Fibroblast of the aortic adventitia (primary cell): ENCODE data around the gene UNKL. TPM values are rescaled to one million over a fixed set of nuclear protein-coding genes. Genes with fewer than 3 reads are reported as not detected.

Experiments
- DNase-seq: peaks from one replicate; pipeline ENCODE4 v3.0.0-alpha.2; 2010; ENCODE audit warnings: low read depth
- H3K4me3 ChIP-seq: 2 replicates; pipeline ENCODE4 v1.5.1; 2011; ENCODE audit warnings: low read depth, mild to moderate bottlenecking, control low read depth, low read length, moderate library complexity
- total RNA-seq: library from RNA; depleted of rRNA; stranded (reverse); fragments of >200 nt; gene quantifications from 2 replicates; pipeline ENCODE4 v1.2.3, GENCODE V29; 2012; ENCODE audit warnings: low replicate concordance
- TF ChIP-seq, protein P1 (sequence below): IDR thresholded peaks from 2 replicates; pipeline ENCODE4 v1.5.1; 2011; ENCODE audit warnings: mild to moderate bottlenecking, low read length, control low read depth, inconsistent platforms; ENCODE audit not compliant: insufficient read depth

The UNKL gene
- total RNA-seq, 1 donor, result 11.5 TPM

DNA sequence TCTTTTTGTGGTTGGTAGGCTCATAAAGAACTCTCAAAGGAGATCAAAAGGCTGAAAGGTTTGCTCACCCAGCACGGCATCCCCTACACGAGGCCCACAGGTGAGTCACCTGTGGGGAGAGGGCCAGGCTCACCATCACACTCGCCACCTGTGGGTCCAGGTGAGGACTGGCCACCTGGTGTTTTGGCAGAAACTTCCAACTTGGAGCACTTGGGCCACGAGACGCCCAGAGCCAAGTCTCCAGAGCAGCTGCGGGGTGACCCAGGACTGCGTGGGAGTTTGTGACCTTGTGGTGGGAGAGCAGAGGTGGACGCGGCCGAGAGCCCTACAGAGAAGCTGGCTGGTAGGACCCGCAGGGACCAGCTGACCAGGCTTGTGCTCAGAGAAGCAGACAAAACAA, 51.7 kb downstream of the UNKL start:
- TF ChIP-seq, protein P1, sequence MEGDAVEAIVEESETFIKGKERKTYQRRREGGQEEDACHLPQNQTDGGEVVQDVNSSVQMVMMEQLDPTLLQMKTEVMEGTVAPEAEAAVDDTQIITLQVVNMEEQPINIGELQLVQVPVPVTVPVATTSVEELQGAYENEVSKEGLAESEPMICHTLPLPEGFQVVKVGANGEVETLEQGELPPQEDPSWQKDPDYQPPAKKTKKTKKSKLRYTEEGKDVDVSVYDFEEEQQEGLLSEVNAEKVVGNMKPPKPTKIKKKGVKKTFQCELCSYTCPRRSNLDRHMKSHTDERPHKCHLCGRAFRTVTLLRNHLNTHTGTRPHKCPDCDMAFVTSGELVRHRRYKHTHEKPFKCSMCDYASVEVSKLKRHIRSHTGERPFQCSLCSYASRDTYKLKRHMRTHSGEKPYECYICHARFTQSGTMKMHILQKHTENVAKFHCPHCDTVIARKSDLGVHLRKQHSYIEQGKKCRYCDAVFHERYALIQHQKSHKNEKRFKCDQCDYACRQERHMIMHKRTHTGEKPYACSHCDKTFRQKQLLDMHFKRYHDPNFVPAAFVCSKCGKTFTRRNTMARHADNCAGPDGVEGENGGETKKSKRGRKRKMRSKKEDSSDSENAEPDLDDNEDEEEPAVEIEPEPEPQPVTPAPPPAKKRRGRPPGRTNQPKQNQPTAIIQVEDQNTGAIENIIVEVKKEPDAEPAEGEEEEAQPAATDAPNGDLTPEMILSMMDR, result no peak
- no peak overlapping the region for H3K4me3 ChIP-seq
- DNase-seq, result no peak

DNA sequence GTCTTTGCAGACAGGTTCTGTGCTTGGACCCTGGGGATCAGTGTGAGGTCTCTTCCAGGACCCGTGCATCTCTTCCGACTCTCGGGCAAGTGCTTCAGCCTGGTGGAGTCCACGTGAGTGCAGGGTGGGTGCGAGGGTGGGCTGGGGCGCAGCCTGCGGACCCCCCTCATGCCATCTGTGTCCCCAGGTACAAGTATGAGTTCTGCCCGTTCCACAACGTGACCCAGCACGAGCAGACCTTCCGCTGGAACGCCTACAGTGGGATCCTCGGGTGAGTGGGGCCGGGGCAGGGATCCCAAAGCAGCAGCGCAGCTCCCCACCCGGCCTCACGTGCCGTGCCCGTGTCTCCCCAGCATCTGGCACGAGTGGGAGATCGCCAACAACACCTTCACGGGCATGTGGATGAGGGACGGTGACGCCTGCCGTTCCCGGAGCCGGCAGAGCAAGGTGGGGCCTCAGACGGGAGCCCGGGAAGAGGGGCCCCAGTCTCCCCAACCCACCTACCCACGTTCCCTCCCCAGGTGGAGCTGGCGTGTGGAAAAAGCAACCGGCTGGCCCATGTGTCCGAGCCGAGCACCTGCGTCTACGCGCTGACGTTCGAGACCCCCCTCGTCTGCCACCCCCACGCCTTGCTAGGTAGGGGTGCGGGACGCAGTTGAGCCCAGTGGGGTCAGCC, 52.7 kb downstream of the UNKL start:
- H3K4me3 ChIP-seq, result no peak overlapping the region
- TF ChIP-seq, protein P1, result no peak
- no peak for DNase-seq

DNA sequence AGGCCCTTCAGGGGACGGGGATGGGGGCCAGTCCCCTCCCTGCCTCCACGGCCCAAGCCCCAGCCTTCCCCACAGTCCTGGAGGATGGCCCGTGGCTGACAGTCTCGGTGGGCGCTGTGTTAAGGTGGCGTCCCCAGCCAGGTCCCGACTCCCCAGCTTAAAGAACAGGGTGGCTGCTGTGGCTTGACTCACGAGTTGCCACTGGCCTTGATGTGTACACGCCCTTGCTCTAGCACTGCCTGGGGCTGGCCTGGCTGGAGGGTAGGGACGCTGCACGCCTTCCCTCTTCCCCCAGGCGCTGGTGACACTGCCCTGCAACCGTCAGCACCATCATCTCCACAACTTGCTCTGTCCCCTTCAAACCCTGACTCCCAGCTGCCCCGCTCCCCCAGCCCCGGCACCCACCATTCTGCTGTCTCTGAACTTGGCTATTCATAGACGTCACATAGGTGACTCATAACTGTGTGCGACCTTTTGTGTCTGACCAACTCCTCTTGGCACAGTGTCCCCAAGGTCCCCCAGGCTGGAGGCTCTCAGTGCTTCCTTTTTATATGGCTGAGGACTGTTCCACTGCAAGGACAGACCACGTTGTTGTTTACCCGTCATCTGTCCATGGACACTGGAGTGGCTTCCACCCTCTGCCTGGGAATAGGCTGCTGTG, 56.5 kb downstream of the UNKL start:
- no peak for DNase-seq
- TF ChIP-seq, protein P1, result no peak
- no peak overlapping the region for H3K4me3 ChIP-seq

DNA sequence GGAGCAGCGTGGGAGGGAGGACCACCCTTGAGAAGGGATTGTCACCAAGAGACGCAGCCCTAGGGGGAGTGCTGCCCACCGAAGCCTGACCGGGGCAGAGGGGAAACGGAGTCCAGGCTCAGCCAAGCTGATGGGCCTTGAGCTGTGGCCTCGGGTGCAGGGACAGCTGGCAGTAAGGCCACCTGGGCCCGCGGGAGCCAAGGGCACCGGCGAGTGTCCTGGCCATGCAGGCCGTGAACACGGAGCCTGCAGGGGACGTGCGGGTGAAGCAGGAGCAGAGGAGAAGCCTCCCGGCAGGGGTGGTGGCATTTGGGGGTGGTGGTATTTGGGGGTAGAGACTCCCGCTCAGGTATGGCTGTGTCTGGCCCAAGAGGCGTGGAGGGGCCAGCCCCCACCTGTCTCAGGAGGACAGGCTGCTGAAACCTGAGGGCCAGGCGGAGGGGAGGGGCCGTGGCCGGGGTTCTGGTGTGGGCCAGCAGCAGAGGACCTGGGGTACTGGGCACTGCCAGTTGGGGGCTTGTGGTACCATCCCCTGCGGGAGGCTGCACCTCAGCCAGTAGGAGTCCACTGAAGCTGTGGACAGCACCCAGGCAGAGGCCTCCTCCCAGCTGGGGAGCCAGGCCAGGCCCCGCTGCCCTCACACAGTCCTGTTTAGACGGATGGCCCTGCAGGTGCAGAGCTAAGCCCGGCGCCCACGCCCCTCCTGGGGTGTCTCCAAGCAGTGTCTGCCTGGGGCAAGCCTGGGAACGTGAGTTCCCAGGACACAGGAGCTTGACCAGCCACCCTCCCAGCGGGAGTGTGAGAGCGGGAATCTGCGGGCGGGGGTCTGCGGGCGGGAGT, 58.2 kb downstream of the UNKL start:
- no peak overlapping the region for H3K4me3 ChIP-seq
- no peak for DNase-seq
- TF ChIP-seq, protein P1, result no peak

DNA sequence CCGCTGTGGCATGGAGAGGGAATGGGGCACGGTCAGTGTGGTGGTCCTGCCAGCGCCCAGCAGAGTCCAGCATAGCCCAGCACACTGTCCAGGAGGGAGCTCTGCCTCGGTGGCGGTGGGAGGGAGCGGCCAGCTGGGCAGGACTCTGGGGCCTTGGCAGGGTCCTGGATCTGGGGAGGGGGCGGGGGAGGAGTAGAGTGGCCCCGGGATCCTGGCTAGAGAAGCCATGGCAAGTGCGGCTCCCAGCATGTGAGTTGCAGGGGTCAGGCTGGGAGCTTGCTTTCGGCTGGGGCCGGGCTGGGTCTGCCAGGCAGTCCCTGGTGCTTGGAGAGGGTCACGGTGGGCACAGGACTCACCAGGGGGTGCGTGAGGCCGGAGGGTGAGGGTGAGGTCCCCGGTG, 58.9 kb downstream of the UNKL start:
- TF ChIP-seq, protein P1, result no peak
- DNase-seq, result no peak
- no peak overlapping the region for H3K4me3 ChIP-seq

DNA sequence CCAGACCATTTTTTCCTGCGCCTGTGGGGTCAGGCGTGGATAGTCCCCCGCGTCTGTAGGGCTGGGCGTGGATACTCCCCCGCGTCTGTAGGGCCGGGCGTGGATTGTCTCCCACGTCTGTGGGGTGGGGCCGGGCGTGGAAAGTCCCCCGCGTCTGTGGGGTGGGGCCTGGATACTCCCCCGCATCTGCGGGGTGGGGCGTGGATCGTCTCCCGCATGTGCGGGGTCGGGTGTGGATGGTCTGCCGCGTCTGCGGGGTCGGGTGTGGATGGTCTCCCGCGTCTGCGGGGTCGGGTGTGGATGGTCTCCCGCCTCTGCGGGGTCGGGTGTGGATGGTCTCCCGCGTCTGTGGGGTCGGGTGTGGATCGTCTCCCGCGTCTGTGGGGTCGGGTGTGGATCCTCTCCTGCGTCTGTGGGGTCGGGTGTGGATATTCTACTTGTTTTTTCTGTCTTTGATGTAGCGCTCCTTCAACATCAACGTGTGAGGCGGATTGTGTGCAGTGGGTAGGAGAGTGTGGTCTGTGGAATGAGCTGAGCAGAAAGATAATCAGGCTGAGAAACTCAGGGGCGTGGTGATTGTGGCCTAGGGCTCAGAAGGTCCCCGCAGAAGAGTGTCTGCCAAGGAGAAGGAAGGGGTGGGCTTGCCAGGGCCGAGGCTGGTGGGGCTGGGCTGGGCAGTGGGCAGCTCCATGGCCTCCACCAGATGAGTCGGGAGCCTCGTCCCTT, 59.5 kb downstream of the UNKL start:
- no peak overlapping the region for H3K4me3 ChIP-seq
- TF ChIP-seq, protein P1, result no peak
- no peak for DNase-seq
